A673 (cell line): ENCODE data around the gene PARPBP. TPM values are rescaled to one million over a fixed set of nuclear protein-coding genes. Genes with fewer than 3 reads are reported as not detected.

ENCODE experiments used
- BruUV-seq: library from RNA; stranded (reverse); fragments of 400-500 nt; replicated peaks from 2 replicates; lab custom pipeline; 2021; lab: Mats Ljungman, UMichigan
- CTCF ChIA-PET: fragments of 300-600 bp; sonication (Branson Sonifier 250); formaldehyde crosslinking; loops from one replicate; lab custom pipeline; 2022; ENCODE audit warnings: antibody characterized with exemption; lab: Charles Lee
- POLR2A ChIA-PET: fragments of 300-600 bp; sonication (Branson Sonifier 250); formaldehyde crosslinking; loops from one replicate; lab custom pipeline; 2022; ENCODE audit warnings: antibody characterized with exemption; ENCODE audit not compliant: low non-redundant PET; lab: Charles Lee
- DNase-seq: peaks from one replicate; pipeline ENCODE4 v3.0.0-alpha.2; 2015; ENCODE audit warnings: low spot score
- H3K27ac ChIP-seq: fragments of 200-600 bp; sonication (generic); 2 replicates; pipeline ENCODE4 v1.5.1; 2016; ENCODE audit warnings: mixed run types, low read depth, mild to moderate bottlenecking, mixed read lengths, antibody characterized with exemption, low read length; ENCODE audit not compliant: poor library complexity, severe bottlenecking
- H3K27me3 ChIP-seq: fragments of 200-600 bp; sonication (generic); replicated peaks from 2 replicates; pipeline ENCODE4 v1.6.1; 2017; ENCODE audit warnings: mixed run types, low read depth, mild to moderate bottlenecking, mixed read lengths, antibody characterized with exemption, low read length; ENCODE audit not compliant: insufficient read depth, poor library complexity
- H3K36me3 ChIP-seq: fragments of 200-600 bp; sonication (generic); 2 replicates; pipeline ENCODE4 v1.6.1; 2016; ENCODE audit warnings: mixed run types, mild to moderate bottlenecking, mixed read lengths, antibody characterized with exemption, low read length; ENCODE audit not compliant: insufficient read depth, poor library complexity, severe bottlenecking
- H3K4me1 ChIP-seq: fragments of 200-600 bp; sonication (generic); 2 replicates; pipeline ENCODE4 v1.6.1; 2017; ENCODE audit warnings: mixed run types, mild to moderate bottlenecking, mixed read lengths, antibody characterized with exemption, low read length; ENCODE audit not compliant: insufficient read depth, poor library complexity, severe bottlenecking
- H3K4me3 ChIP-seq: fragments of 200-600 bp; sonication (generic); 2 replicates; pipeline ENCODE4 v1.5.1; 2016; ENCODE audit warnings: low read depth, mixed run types, mild to moderate bottlenecking, mixed read lengths, low read length; ENCODE audit not compliant: poor library complexity, severe bottlenecking
- H3K9me3 ChIP-seq: fragments of 200-600 bp; sonication (generic); 2 replicates; pipeline ENCODE4 v1.6.1; 2016; ENCODE audit warnings: mixed run types, low read depth, mild to moderate bottlenecking, mixed read lengths, antibody characterized with exemption, low read length; ENCODE audit not compliant: poor library complexity, severe bottlenecking
- EZH2 ChIP-seq: fragments of 200-600 bp; sonication (generic); IDR thresholded peaks from 2 replicates; pipeline ENCODE4 v1.6.1; 2017; ENCODE audit warnings: borderline replicate concordance, low read depth, mild to moderate bottlenecking, mixed read lengths, antibody characterized with exemption, low read length; ENCODE audit not compliant: poor library complexity, severe bottlenecking
- intact Hi-C: fragments of 100-400 bp; cut with micrococcal nuclease; formaldehyde crosslinking; loops from one replicate; pipeline ENCODE4 v1.10.0; 2022; ENCODE audit not compliant: unreplicated experiment
- total RNA-seq: library from RNA; stranded (reverse); gene quantifications from 2 replicates; pipeline ENCODE4 v1.2.3, GENCODE V29; 2021
- TF ChIP-seq, protein P1 (sequence below): fragments of 300-800, 200-600 bp; sonication (generic); conservative IDR thresholded peaks from 2 replicates; pipeline ENCODE4 v1.5.1; 2017; ENCODE audit warnings: low read depth, mild to moderate bottlenecking, antibody characterized with exemption, low read length, moderate library complexity, mixed read lengths

Gene PARPBP
- total RNA-seq, 1 experiment from 2014 or later = 43.0 TPM

- intact Hi-C loops = no loop called here
- CTCF ChIA-PET = no interaction called here
Measured at GRCh38 chr12:102163383-102163782, 43.4 kb downstream of the PARPBP start.

GRCh38 chr12:102167821-102168604, 48.0 kb downstream of the PARPBP start:
- Histone ChIP-seq H3K4me1 (no peaks in the 10 kb centered on the region), H3K36me3 (no peaks in the 10 kb centered on the region), H3K27me3 (peaks cover 19% of the 10 kb centered on the region), H3K9me3 (no peaks in the 10 kb centered on the region), H3K4me3 (no peak overlapping the region), H3K27ac (no peak overlapping the region)
- CTCF ChIA-PET = no interaction called here
- intact Hi-C loops = loop anchor here (5.0 kb wide), 1 partner anchor 231 kb away; no protein-coding TSS in a partner anchor
- POLR2A ChIA-PET = no interaction called here
- BruUV-seq = no TSS peak
- no peak for TF ChIP-seq EZH2
- no peak for DNase-seq

More at GRCh38 chr12:102163383-102163782, 43.4 kb downstream of the PARPBP start:
- DNase-seq = no peak
- Histone ChIP-seq H3K27ac (no peak overlapping the region), H3K36me3 (no peaks in the 10 kb centered on the region), H3K27me3 (no peaks in the 10 kb centered on the region), H3K4me3 (no peak overlapping the region), H3K4me1 (no peaks in the 10 kb centered on the region), H3K9me3 (no peaks in the 10 kb centered on the region)
- POLR2A ChIA-PET = no interaction called here
- no TSS peak for BruUV-seq
- TF ChIP-seq, protein P1, sequence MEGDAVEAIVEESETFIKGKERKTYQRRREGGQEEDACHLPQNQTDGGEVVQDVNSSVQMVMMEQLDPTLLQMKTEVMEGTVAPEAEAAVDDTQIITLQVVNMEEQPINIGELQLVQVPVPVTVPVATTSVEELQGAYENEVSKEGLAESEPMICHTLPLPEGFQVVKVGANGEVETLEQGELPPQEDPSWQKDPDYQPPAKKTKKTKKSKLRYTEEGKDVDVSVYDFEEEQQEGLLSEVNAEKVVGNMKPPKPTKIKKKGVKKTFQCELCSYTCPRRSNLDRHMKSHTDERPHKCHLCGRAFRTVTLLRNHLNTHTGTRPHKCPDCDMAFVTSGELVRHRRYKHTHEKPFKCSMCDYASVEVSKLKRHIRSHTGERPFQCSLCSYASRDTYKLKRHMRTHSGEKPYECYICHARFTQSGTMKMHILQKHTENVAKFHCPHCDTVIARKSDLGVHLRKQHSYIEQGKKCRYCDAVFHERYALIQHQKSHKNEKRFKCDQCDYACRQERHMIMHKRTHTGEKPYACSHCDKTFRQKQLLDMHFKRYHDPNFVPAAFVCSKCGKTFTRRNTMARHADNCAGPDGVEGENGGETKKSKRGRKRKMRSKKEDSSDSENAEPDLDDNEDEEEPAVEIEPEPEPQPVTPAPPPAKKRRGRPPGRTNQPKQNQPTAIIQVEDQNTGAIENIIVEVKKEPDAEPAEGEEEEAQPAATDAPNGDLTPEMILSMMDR = no peak
- no peak for TF ChIP-seq EZH2

DNA sequence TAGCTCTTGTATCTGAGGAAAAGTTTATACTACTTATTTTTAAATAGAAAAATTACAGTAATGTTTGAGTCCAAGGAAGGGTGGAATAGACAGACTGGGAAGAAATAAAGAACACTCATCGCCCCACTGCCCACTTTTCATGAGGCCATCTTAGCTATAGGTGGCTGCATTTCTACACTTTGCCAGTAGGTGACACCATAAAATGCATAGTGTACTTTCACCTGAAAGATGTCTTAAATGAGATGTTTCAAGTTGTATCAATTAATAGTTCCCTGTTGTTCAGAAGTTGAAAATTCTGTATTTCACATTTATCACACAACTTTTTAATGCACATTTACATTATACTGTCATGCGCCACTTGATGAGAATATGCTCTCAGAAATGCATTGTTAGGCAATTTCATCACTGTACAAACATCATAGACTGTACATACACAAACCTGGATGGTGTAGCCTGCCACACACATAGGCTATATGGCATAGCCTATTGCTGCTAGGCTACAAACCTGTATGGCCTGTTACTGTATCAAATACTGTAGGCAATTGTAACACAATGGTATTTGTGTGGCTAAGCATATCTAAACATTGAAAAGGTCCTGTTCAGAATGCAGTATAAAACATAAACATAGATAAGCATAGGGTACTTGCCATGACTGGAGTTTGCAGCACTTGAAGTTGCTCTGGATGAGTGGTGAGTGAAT, 50.1 kb downstream of the PARPBP start:
- Histone ChIP-seq H3K9me3 (no peaks in the 10 kb centered on the region), H3K4me3 (no peak overlapping the region), H3K4me1 (no peaks in the 10 kb centered on the region), H3K27ac (no peak overlapping the region), H3K27me3 (peaks cover 30% of the 10 kb centered on the region), H3K36me3 (no peaks in the 10 kb centered on the region)
- intact Hi-C loops = loop anchor here (5.0 to 10.0 kb wide), 3 partner anchors 233 to 535 kb away; partner anchors contain the start of gene IGF1
- DNase-seq = peak; percentile 34
- POLR2A ChIA-PET = interaction anchor here (0.6 kb wide), 1 partner anchor 22 kb away, joined by 3 read pairs; no protein-coding TSS in a partner anchor
- TF ChIP-seq, protein P1 = peak; percentile 79
- no peak for TF ChIP-seq EZH2
- CTCF ChIA-PET = interaction anchor here (0.6 kb wide), 3 partner anchors 251 to 533 kb away, joined by 3 to 5 read pairs (median 5); no protein-coding TSS in a partner anchor
- BruUV-seq = no TSS peak
